WTC11 (cell line): ENCODE data around the gene SYK. TPM values are rescaled to one million over a fixed set of nuclear protein-coding genes. Genes with fewer than 3 reads are reported as not detected.

Experiments used
- ATAC-seq: fragments of 200-7000 bp; cut with Tn5 transposase; 2 replicates; pipeline ENCODE4 v1.10.0; 2021; ENCODE audit warnings: mild to moderate bottlenecking, moderate library complexity
- CTCF ChIA-PET: fragments of 300-600 bp; sonication (Branson Sonifier 250); formaldehyde crosslinking; loops from one replicate; lab custom pipeline; 2021; ENCODE audit warnings: antibody characterized with exemption; lab: Charles Lee
- POLR2A ChIA-PET: fragments of 350-600 bp; sonication (Branson Sonifier 250); formaldehyde crosslinking; loops from one replicate; lab custom pipeline; 2021; ENCODE audit warnings: antibody characterized with exemption; lab: Charles Lee
- DNase-seq: peaks from one replicate; pipeline ENCODE4 v3.0.0; 2021; ENCODE audit warnings: low spot score
- H3K27ac Mint-ChIP-seq: 2 replicates; pipeline ENCODE4 v1.8.0; 2021; ENCODE audit warnings: mixed read lengths
- H3K27me3 Mint-ChIP-seq: 2 replicates; pipeline ENCODE4 v1.8.0; 2021; ENCODE audit warnings: low read depth, mild to moderate bottlenecking, moderate library complexity, mixed read lengths
- H3K36me3 Mint-ChIP-seq: 2 replicates; pipeline ENCODE4 v1.8.0; 2021; ENCODE audit warnings: mixed read lengths
- H3K4me1 Mint-ChIP-seq: 2 replicates; pipeline ENCODE4 v1.8.0; 2022; ENCODE audit warnings: mixed read lengths
- H3K4me3 Mint-ChIP-seq: 2 replicates; pipeline ENCODE4 v1.8.0; 2021; ENCODE audit warnings: mild to moderate bottlenecking, moderate library complexity, mixed read lengths
- H3K9me3 Mint-ChIP-seq: 2 replicates; pipeline ENCODE4 v1.8.0; 2021; ENCODE audit warnings: mixed read lengths
- AR ChIP-seq: fragments of 250-450 bp; sonication (Bioruptor Pico); IDR thresholded peaks from 2 replicates; pipeline ENCODE4 v1.9.0; 2021; ENCODE audit warnings: mild to moderate bottlenecking
- ATF1 ChIP-seq: sonication (generic); formaldehyde crosslinking; IDR thresholded peaks from 2 replicates; pipeline ENCODE4 v1.8.1; 2023; ENCODE audit warnings: mild to moderate bottlenecking, moderate library complexity, missing genetic modification reagents
- CREB1 ChIP-seq: sonication (generic); formaldehyde crosslinking; IDR thresholded peaks from 2 replicates; pipeline ENCODE4 v1.8.0; 2023; ENCODE audit warnings: mild to moderate bottlenecking, missing genetic modification reagents
- CREM ChIP-seq: sonication (generic); formaldehyde crosslinking; IDR thresholded peaks from 2 replicates; pipeline ENCODE4 v1.8.1; 2022; ENCODE audit warnings: mild to moderate bottlenecking, missing genetic modification reagents, moderate library complexity
- ELF4 ChIP-seq: sonication (generic); formaldehyde crosslinking; IDR thresholded peaks from 2 replicates; pipeline ENCODE4 v1.8.1; 2022; ENCODE audit warnings: low read depth, mild to moderate bottlenecking, moderate library complexity, missing genetic modification reagents
- ETV6 ChIP-seq: sonication (generic); formaldehyde crosslinking; IDR thresholded peaks from 2 replicates; pipeline ENCODE4 v1.8.1; 2022; ENCODE audit warnings: mild to moderate bottlenecking, missing genetic modification reagents
- GTF2I ChIP-seq: fragments of 250-450 bp; sonication (Bioruptor Pico); conservative IDR thresholded peaks from 2 replicates; pipeline ENCODE4 v1.4.0; 2021; ENCODE audit warnings: mild to moderate bottlenecking
- MXD4 ChIP-seq: fragments of 250-450 bp; sonication (Bioruptor Pico); IDR thresholded peaks from 2 replicates; pipeline ENCODE4 v1.8.0; 2021; ENCODE audit warnings: mild to moderate bottlenecking, moderate library complexity, borderline replicate concordance
- NFATC4 ChIP-seq: fragments of 250-450 bp; sonication (Bioruptor Pico); IDR thresholded peaks from 2 replicates; pipeline ENCODE4 v1.9.0; 2021; ENCODE audit warnings: mild to moderate bottlenecking
- NFE2L1 ChIP-seq: sonication (generic); formaldehyde crosslinking; IDR thresholded peaks from 2 replicates; pipeline ENCODE4 v1.8.1; 2023; ENCODE audit warnings: missing genetic modification reagents
- NFYB ChIP-seq: sonication (generic); formaldehyde crosslinking; conservative IDR thresholded peaks from 2 replicates; pipeline ENCODE4 v1.8.0; 2022; ENCODE audit warnings: low read depth, missing genetic modification reagents
- OVOL2 ChIP-seq: fragments of 250-450 bp; sonication (Bioruptor Pico); IDR thresholded peaks from 2 replicates; pipeline ENCODE4 v1.9.0; 2021; ENCODE audit warnings: mild to moderate bottlenecking, borderline replicate concordance
- SMAD3 ChIP-seq: sonication (generic); formaldehyde crosslinking; IDR thresholded peaks from 2 replicates; pipeline ENCODE4 v1.8.0; 2022; ENCODE audit warnings: missing genetic modification reagents, mild to moderate bottlenecking, borderline replicate concordance
- SP1 ChIP-seq: sonication (generic); formaldehyde crosslinking; conservative IDR thresholded peaks from 2 replicates; pipeline ENCODE4 v1.8.1; 2022; ENCODE audit warnings: missing genetic modification reagents
- TCF7 ChIP-seq: sonication (generic); formaldehyde crosslinking; IDR thresholded peaks from 2 replicates; pipeline ENCODE4 v1.8.0; 2022; ENCODE audit warnings: mild to moderate bottlenecking, low read depth, missing genetic modification reagents, moderate library complexity
- TEAD1 ChIP-seq: sonication (generic); formaldehyde crosslinking; IDR thresholded peaks from 2 replicates; pipeline ENCODE4 v1.8.0; 2022; ENCODE audit warnings: mild to moderate bottlenecking, missing genetic modification reagents
- ZNF138 ChIP-seq: sonication (generic); formaldehyde crosslinking; conservative IDR thresholded peaks from 2 replicates; pipeline ENCODE4 v1.8.1; 2022; ENCODE audit warnings: mild to moderate bottlenecking, moderate library complexity, missing genetic modification reagents
- ZNF232 ChIP-seq: sonication (generic); formaldehyde crosslinking; IDR thresholded peaks from 2 replicates; pipeline ENCODE4 v1.8.0; 2022; ENCODE audit warnings: mild to moderate bottlenecking, missing genetic modification reagents
- ZNF416 ChIP-seq: fragments of 250-450 bp; sonication (Bioruptor Pico); IDR thresholded peaks from 2 replicates; pipeline ENCODE4 v1.9.0; 2021; ENCODE audit warnings: mild to moderate bottlenecking, inconsistent platforms
- ZNF423 ChIP-seq: fragments of 250-450 bp; sonication (Bioruptor Pico); IDR thresholded peaks from 2 replicates; pipeline ENCODE4 v2.1.2; 2022; ENCODE audit warnings: mild to moderate bottlenecking, moderate library complexity
- total RNA-seq: library from RNA; stranded (reverse); gene quantifications from 3 replicates; pipeline ENCODE4 v1.2.3, GENCODE V29; 2021
- TF ChIP-seq, protein P1 (sequence below): sonication (generic); formaldehyde crosslinking; IDR thresholded peaks from 2 replicates; pipeline ENCODE4 v1.8.0; 2022; ENCODE audit warnings: mild to moderate bottlenecking, missing genetic modification reagents
- TF ChIP-seq, protein P2 (sequence below): fragments of 250-450 bp; sonication (Bioruptor Pico); IDR thresholded peaks from 2 replicates; pipeline ENCODE4 v2.1.2; 2022; ENCODE audit warnings: mild to moderate bottlenecking, moderate library complexity
- TF ChIP-seq, protein P3 (sequence below): sonication (generic); formaldehyde crosslinking; IDR thresholded peaks from 2 replicates; pipeline ENCODE4 v1.8.1; 2023; ENCODE audit warnings: mild to moderate bottlenecking, moderate library complexity, missing genetic modification reagents
- TF ChIP-seq, protein P4 (sequence below): sonication (generic); formaldehyde crosslinking; IDR thresholded peaks from 2 replicates; pipeline ENCODE4 v1.8.1; 2022; ENCODE audit warnings: low read depth, mild to moderate bottlenecking, moderate library complexity, missing genetic modification reagents, borderline replicate concordance

Gene SYK
- total RNA-seq, 1 experiment from 2014 or later = 7.4 TPM

DNA sequence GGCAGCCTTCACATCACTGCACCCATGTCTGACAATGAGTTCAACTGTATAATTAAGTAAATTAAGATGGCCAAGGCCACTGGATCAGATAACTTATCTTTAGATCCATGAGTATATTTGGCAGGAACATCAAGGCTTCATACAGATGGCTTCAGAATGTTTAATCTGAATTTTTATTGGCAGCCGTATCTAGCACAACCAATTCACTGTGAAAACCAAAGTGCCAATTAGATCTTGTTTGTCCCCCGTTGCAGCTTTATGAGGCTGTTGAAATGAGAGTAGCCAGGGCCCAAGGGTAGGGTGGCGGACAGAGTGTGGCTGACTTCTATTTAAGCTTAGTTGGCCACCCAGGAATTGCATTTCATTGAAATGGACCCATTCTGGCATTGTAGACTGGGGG, 137.7 kb downstream of the SYK start:
- Mint-ChIP-seq H3K4me3 (no peak overlapping the region), H3K27ac (no peak overlapping the region), H3K27me3 (no peaks in the 10 kb centered on the region), H3K9me3 (peaks cover 11% of the 10 kb centered on the region), H3K36me3 (no peaks in the 10 kb centered on the region), H3K4me1 (no peaks in the 10 kb centered on the region)
- TF ChIP-seq MXD4 (CRISPR knock-in tag) = no peak
- TF ChIP-seq ZNF416 (CRISPR knock-in tag) = no peak
- TF ChIP-seq ETV6 (CRISPR knock-in tag) = no peak
- no peak for TF ChIP-seq ZNF423 (CRISPR knock-in tag)
- TF ChIP-seq TEAD1 (CRISPR knock-in tag) = no peak
- no peak for TF ChIP-seq GTF2I (CRISPR knock-in tag)
- no peak for TF ChIP-seq ZNF138
- no peak for TF ChIP-seq ELF4 (CRISPR knock-in tag)
- DNase-seq = no peak
- ChIA-PET POLR2A (no interaction called here), CTCF (no interaction called here)
- ATAC-seq = no peak

- H3K27me3 Mint-ChIP-seq = no peaks in the 10 kb centered on the region
- H3K4me1 Mint-ChIP-seq = no peaks in the 10 kb centered on the region
- TF ChIP-seq OVOL2 (CRISPR knock-in tag) (no peak), ZNF232 (no peak), SMAD3 (no peak), SP1 (CRISPR knock-in tag) (no peak), CREB1 (CRISPR knock-in tag) (no peak), NFYB (no peak), NFE2L1 (no peak)
- TF ChIP-seq, protein P1, sequence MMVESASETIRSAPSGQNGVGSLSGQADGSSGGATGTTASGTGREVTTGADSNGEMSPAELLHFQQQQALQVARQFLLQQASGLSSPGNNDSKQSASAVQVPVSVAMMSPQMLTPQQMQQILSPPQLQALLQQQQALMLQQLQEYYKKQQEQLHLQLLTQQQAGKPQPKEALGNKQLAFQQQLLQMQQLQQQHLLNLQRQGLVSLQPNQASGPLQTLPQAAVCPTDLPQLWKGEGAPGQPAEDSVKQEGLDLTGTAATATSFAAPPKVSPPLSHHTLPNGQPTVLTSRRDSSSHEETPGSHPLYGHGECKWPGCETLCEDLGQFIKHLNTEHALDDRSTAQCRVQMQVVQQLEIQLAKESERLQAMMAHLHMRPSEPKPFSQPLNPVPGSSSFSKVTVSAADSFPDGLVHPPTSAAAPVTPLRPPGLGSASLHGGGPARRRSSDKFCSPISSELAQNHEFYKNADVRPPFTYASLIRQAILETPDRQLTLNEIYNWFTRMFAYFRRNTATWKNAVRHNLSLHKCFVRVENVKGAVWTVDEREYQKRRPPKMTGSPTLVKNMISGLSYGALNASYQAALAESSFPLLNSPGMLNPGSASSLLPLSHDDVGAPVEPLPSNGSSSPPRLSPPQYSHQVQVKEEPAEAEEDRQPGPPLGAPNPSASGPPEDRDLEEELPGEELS (CRISPR knock-in tag) = no peak
- TF ChIP-seq, protein P2, sequence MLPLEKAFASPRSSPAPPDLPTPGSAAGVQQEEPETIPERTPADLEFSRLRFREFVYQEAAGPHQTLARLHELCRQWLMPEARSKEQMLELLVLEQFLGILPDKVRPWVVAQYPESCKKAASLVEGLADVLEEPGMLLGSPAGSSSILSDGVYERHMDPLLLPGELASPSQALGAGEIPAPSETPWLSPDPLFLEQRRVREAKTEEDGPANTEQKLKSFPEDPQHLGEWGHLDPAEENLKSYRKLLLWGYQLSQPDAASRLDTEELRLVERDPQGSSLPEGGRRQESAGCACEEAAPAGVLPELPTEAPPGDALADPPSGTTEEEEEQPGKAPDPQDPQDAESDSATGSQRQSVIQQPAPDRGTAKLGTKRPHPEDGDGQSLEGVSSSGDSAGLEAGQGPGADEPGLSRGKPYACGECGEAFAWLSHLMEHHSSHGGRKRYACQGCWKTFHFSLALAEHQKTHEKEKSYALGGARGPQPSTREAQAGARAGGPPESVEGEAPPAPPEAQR (CRISPR knock-in tag) = no peak
- TF ChIP-seq, all 79 proteins: peak for 0
- peaks cover 11% of the 10 kb centered on the region for H3K9me3 Mint-ChIP-seq
- H3K27ac Mint-ChIP-seq = no peak overlapping the region
- no peak overlapping the region for H3K4me3 Mint-ChIP-seq
- ChIA-PET POLR2A (no interaction called here), CTCF (no interaction called here)
- no peak for ATAC-seq
- H3K36me3 Mint-ChIP-seq = no peaks in the 10 kb centered on the region
- DNase-seq = no peak
Measured at GRCh38 chr9:90940280-90940679, 138.7 kb downstream of the SYK start.

- ChIA-PET CTCF (no interaction called here), POLR2A (no interaction called here)
- no peaks in the 10 kb centered on the region for H3K36me3 Mint-ChIP-seq
- no peaks in the 10 kb centered on the region for H3K4me1 Mint-ChIP-seq
- no peak for DNase-seq
- no peak overlapping the region for H3K27ac Mint-ChIP-seq
- ATAC-seq = no peak
- peaks cover 11% of the 10 kb centered on the region for H3K9me3 Mint-ChIP-seq
- no peak overlapping the region for H3K4me3 Mint-ChIP-seq
- H3K27me3 Mint-ChIP-seq = no peaks in the 10 kb centered on the region
- TF ChIP-seq AR (CRISPR knock-in tag) = no peak
- TF ChIP-seq TCF7 (CRISPR knock-in tag) = no peak
- no peak for TF ChIP-seq NFATC4 (CRISPR knock-in tag)
- TF ChIP-seq, protein P3, sequence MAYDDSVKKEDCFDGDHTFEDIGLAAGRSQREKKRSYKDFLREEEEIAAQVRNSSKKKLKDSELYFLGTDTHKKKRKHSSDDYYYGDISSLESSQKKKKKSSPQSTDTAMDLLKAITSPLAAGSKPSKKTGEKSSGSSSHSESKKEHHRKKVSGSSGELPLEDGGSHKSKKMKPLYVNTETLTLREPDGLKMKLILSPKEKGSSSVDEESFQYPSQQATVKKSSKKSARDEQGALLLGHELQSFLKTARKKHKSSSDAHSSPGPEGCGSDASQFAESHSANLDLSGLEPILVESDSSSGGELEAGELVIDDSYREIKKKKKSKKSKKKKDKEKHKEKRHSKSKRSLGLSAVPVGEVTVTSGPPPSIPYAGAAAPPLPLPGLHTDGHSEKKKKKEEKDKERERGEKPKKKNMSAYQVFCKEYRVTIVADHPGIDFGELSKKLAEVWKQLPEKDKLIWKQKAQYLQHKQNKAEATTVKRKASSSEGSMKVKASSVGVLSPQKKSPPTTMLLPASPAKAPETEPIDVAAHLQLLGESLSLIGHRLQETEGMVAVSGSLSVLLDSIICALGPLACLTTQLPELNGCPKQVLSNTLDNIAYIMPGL (CRISPR knock-in tag) = no peak
- no peak for TF ChIP-seq ZNF423 (CRISPR knock-in tag)
- no peak for TF ChIP-seq CREM
- TF ChIP-seq ATF1 (CRISPR knock-in tag) = no peak
- no peak for TF ChIP-seq ZNF138
- TF ChIP-seq, protein P4, sequence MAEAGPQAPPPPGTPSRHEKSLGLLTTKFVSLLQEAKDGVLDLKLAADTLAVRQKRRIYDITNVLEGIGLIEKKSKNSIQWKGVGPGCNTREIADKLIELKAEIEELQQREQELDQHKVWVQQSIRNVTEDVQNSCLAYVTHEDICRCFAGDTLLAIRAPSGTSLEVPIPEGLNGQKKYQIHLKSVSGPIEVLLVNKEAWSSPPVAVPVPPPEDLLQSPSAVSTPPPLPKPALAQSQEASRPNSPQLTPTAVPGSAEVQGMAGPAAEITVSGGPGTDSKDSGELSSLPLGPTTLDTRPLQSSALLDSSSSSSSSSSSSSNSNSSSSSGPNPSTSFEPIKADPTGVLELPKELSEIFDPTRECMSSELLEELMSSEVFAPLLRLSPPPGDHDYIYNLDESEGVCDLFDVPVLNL (CRISPR knock-in tag) = no peak
- no peak for TF ChIP-seq GTF2I (CRISPR knock-in tag)
- no peak for TF ChIP-seq ETV6 (CRISPR knock-in tag)
Measured at GRCh38 chr9:90941661-90942060, 140.0 kb downstream of the SYK start.
